Neural cell (in vitro differentiated cells): ENCODE measurements around the gene ME3. TPM values are rescaled to one million over a fixed set of nuclear protein-coding genes. Genes with fewer than 3 reads are reported as not detected.
A peak's percentile ranks its signal among the peaks of the same experiment; 100 is the strongest.

Experiments used
- H2AFZ ChIP-seq: fragments of 200-600, 300-800 bp; sonication (generic), shearing (Covaris generic); 2 replicates; pipeline ENCODE4 v1.6.0; 2014; ENCODE audit warnings: low read depth, mild to moderate bottlenecking, antibody characterized with exemption, low read length, moderate library complexity
- H3F3A ChIP-seq: fragments of 200-600 bp; shearing (Covaris generic); 2 replicates; pipeline ENCODE4 v1.6.1; 2016; ENCODE audit warnings: mild to moderate bottlenecking, moderate library complexity, mixed read lengths, antibody characterized with exemption, low read length; ENCODE audit not compliant: insufficient read depth, poor library complexity, severe bottlenecking
- H3K27ac ChIP-seq: fragments of 200-600, 300-800 bp; sonication (generic), shearing (Covaris generic); 2 replicates; pipeline ENCODE4 v1.5.1; 2014; ENCODE audit warnings: mild to moderate bottlenecking, low read length, moderate library complexity
- H3K27me3 ChIP-seq: fragments of 300-800, 200-600 bp; sonication (generic), shearing (Covaris generic); 2 replicates; pipeline ENCODE4 v1.6.0; 2014; ENCODE audit warnings: mild to moderate bottlenecking, low read depth, low read length, moderate library complexity; ENCODE audit not compliant: insufficient read depth
- H3K36me3 ChIP-seq: fragments of 300-800, 200-600 bp; sonication (generic), shearing (Covaris generic); 2 replicates; pipeline ENCODE4 v1.5.1; 2014; ENCODE audit warnings: mild to moderate bottlenecking, antibody characterized with exemption, low read length, moderate library complexity; ENCODE audit not compliant: insufficient read depth
- H3K4me2 ChIP-seq: fragments of 300-800, 200-600 bp; sonication (generic), shearing (Covaris generic); 2 replicates; pipeline ENCODE4 v1.6.0; 2014; ENCODE audit warnings: mild to moderate bottlenecking, low read length
- H3K4me3 ChIP-seq: fragments of 300-800, 200-600 bp; sonication (generic), shearing (Covaris generic); 2 replicates; pipeline ENCODE4 v1.5.1; 2014; ENCODE audit warnings: mild to moderate bottlenecking, low read length, moderate library complexity
- H3K79me2 ChIP-seq: fragments of 200-600 bp; shearing (Covaris generic); replicated peaks from 2 replicates; pipeline ENCODE4 v1.6.0; 2014; ENCODE audit warnings: mild to moderate bottlenecking, low read length, moderate library complexity; ENCODE audit not compliant: insufficient read depth
- H3K9ac ChIP-seq: fragments of 300-800, 200-600 bp; sonication (generic), shearing (Covaris generic); 2 replicates; pipeline ENCODE4 v1.6.1; 2016; ENCODE audit warnings: mild to moderate bottlenecking, low read length, mixed read lengths
- H3K9me2 ChIP-seq: fragments of 200-600 bp; shearing (Covaris generic); 2 replicates; pipeline ENCODE4 v1.6.1; 2016; ENCODE audit warnings: mild to moderate bottlenecking, low read length, mixed read lengths; ENCODE audit not compliant: insufficient read depth
- H3K9me3 ChIP-seq: fragments of 200-600, 300-800 bp; sonication (generic), shearing (Covaris generic); 2 replicates; pipeline ENCODE4 v1.6.1; 2016; ENCODE audit warnings: mild to moderate bottlenecking, mixed run types, low read length, moderate library complexity, mixed read lengths
- H4K20me1 ChIP-seq: fragments of 200-600 bp; shearing (Covaris generic); 2 replicates; pipeline ENCODE4 v1.6.1; 2016; ENCODE audit warnings: mild to moderate bottlenecking, mixed run types; ENCODE audit not compliant: insufficient read depth
- EP300 ChIP-seq: fragments of 450-650 bp; conservative IDR thresholded peaks from 2 replicates; pipeline ENCODE4 v1.6.1; 2014; ENCODE audit warnings: antibody characterized with exemption, mild to moderate bottlenecking, moderate library complexity; ENCODE audit not compliant: poor library complexity, severe bottlenecking
- EZH2 ChIP-seq: fragments of 200-600, 300-800 bp; shearing (Covaris generic), sonication (generic); IDR thresholded peaks from 2 replicates; pipeline ENCODE4 v1.6.1; 2014; ENCODE audit warnings: antibody characterized with exemption, low read length, borderline replicate concordance, mild to moderate bottlenecking; ENCODE audit not compliant: insufficient read depth, poor library complexity, severe bottlenecking
- MXI1 ChIP-seq: fragments of 450-650 bp; conservative IDR thresholded peaks from 2 replicates; pipeline ENCODE4 v1.6.1; 2014; ENCODE audit warnings: antibody characterized with exemption, mild to moderate bottlenecking; ENCODE audit not compliant: poor library complexity, severe bottlenecking
- POLR2AphosphoS5 ChIP-seq: IDR thresholded peaks from 2 replicates; pipeline ENCODE4 v1.6.1; 2012
- RAD21 ChIP-seq: fragments of 450-650 bp; conservative IDR thresholded peaks from 2 replicates; pipeline ENCODE4 v1.6.1; 2014; ENCODE audit warnings: antibody characterized with exemption, mild to moderate bottlenecking, moderate library complexity
- REST ChIP-seq: IDR thresholded peaks from 2 replicates; pipeline ENCODE4 v1.6.1; 2012; ENCODE audit warnings: borderline replicate concordance
- SMC3 ChIP-seq: fragments of 450-650 bp; conservative IDR thresholded peaks from 2 replicates; pipeline ENCODE4 v1.6.1; 2014; ENCODE audit warnings: antibody characterized with exemption, mild to moderate bottlenecking, moderate library complexity; ENCODE audit not compliant: poor library complexity
- TAF1 ChIP-seq: IDR thresholded peaks from 2 replicates; pipeline ENCODE4 v1.6.1; 2012; ENCODE audit warnings: low read depth
- polyA plus RNA-seq: library from polyadenylated mRNA; depleted of rRNA; stranded (reverse); fragments of >200 nt; gene quantifications from 2 replicates; pipeline ENCODE4 v1.2.3, GENCODE V29; 2014
- TF ChIP-seq, protein P1 (sequence below): fragments of 450-650 bp; IDR thresholded peaks from 2 replicates; pipeline ENCODE4 v1.5.1; 2014; ENCODE audit warnings: antibody characterized with exemption, mild to moderate bottlenecking, moderate library complexity; ENCODE audit not compliant: poor library complexity, severe bottlenecking

Gene ME3
- polyA plus RNA-seq, 1 donor from 2014 or later, result 2.1 TPM

- H3K27ac ChIP-seq, result no peak overlapping the region
- no peak overlapping the region for H3K4me2 ChIP-seq
- H3F3A ChIP-seq, result no peaks in the 10 kb centered on the region
- no peaks in the 10 kb centered on the region for H3K27me3 ChIP-seq
- no peak overlapping the region for H2AFZ ChIP-seq
- H3K4me3 ChIP-seq, result no peak overlapping the region
- no peaks in the 10 kb centered on the region for H3K9me2 ChIP-seq
- no peaks in the 10 kb centered on the region for H3K36me3 ChIP-seq
- no peak for TF ChIP-seq RAD21
- TF ChIP-seq MXI1, result no peak
- TF ChIP-seq EP300, result no peak
- TF ChIP-seq POLR2AphosphoS5, result no peak
- no peak overlapping the region for H3K9ac ChIP-seq
- H4K20me1 ChIP-seq, result no peaks in the 10 kb centered on the region
- no peaks in the 10 kb centered on the region for H3K9me3 ChIP-seq
- no peaks in the 10 kb centered on the region for H3K79me2 ChIP-seq
These were observed 97.8 kb downstream of the ME3 start for GRCh38 chr11:86574493-86575207.

GRCh38 chr11:86571273-86571948 lies 101.0 kb downstream of the ME3 start:
- no peaks in the 10 kb centered on the region for H3K27me3 ChIP-seq

DNA sequence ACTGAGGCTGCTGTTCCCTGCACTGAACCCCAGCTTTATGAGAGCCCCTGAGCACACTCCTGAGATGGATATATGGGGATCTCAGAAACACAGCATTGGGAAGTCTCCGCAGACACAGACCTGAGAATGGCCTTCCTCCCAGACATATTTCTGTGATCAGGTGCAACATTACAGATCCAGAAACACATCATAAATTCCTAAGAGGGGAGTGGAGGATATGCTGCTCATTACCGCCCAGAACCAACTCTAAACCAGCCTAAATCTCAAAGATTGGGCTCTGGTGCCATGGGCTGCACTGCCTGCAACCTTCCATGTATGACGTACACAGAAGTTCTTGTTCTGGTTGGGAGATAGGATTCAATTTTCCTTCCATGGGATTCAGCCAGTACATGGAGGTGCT lies 102.0 kb downstream of the ME3 start:
- Histone ChIP-seq H3K9me3 (no peaks in the 10 kb centered on the region), H3K4me3 (peak overlapping the region; percentile 31), H3K9me2 (no peaks in the 10 kb centered on the region), H3K36me3 (no peaks in the 10 kb centered on the region), H3K79me2 (no peaks in the 10 kb centered on the region), H3F3A (no peaks in the 10 kb centered on the region), H3K4me2 (no peak overlapping the region), H2AFZ (peak overlapping the region; percentile 24), H3K9ac (peak overlapping the region; percentile 29), H3K27ac (peak overlapping the region; percentile 71), H4K20me1 (no peaks in the 10 kb centered on the region), H3K27me3 (no peaks in the 10 kb centered on the region)
- TF ChIP-seq EP300, result no peak
- no peak for TF ChIP-seq REST
- no peak for TF ChIP-seq POLR2AphosphoS5
- TF ChIP-seq RAD21, result no peak
- no peak for TF ChIP-seq MXI1
- TF ChIP-seq TAF1, result no peak
- TF ChIP-seq SMC3, result no peak
- no peak for TF ChIP-seq EZH2
- TF ChIP-seq, protein P1, sequence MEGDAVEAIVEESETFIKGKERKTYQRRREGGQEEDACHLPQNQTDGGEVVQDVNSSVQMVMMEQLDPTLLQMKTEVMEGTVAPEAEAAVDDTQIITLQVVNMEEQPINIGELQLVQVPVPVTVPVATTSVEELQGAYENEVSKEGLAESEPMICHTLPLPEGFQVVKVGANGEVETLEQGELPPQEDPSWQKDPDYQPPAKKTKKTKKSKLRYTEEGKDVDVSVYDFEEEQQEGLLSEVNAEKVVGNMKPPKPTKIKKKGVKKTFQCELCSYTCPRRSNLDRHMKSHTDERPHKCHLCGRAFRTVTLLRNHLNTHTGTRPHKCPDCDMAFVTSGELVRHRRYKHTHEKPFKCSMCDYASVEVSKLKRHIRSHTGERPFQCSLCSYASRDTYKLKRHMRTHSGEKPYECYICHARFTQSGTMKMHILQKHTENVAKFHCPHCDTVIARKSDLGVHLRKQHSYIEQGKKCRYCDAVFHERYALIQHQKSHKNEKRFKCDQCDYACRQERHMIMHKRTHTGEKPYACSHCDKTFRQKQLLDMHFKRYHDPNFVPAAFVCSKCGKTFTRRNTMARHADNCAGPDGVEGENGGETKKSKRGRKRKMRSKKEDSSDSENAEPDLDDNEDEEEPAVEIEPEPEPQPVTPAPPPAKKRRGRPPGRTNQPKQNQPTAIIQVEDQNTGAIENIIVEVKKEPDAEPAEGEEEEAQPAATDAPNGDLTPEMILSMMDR, result no peak

More at GRCh38 chr11:86571273-86571948, 101.0 kb downstream of the ME3 start:
- Histone ChIP-seq H3K9me3 (no peaks in the 10 kb centered on the region), H3K4me2 (no peak overlapping the region), H3K79me2 (no peaks in the 10 kb centered on the region), H4K20me1 (no peaks in the 10 kb centered on the region), H2AFZ (no peak overlapping the region), H3K9ac (no peak overlapping the region), H3K9me2 (no peaks in the 10 kb centered on the region), H3K27ac (no peak overlapping the region), H3K4me3 (no peak overlapping the region), H3K36me3 (no peaks in the 10 kb centered on the region), H3F3A (no peaks in the 10 kb centered on the region)
- no peak for TF ChIP-seq RAD21
